Chondrocyte (in vitro differentiated cells): ENCODE measurements around the gene RTP5. TPM values are rescaled to one million over a fixed set of nuclear protein-coding genes. Genes with fewer than 3 reads are reported as not detected.
A peak's percentile ranks its signal among the peaks of the same experiment; 100 is the strongest.

Experiments
- DNase-seq: peaks from one replicate; pipeline ENCODE4 v3.0.0; 2021; ENCODE audit warnings: mixed read lengths, low spot score
- H3K27ac Mint-ChIP-seq: one replicate; pipeline ENCODE4 v1.8.0; 2021; ENCODE audit warnings: mild to moderate bottlenecking, moderate library complexity, mixed read lengths; ENCODE audit not compliant: unreplicated experiment
- H3K27me3 Mint-ChIP-seq: 2 replicates; pipeline ENCODE4 v1.8.0; 2021; ENCODE audit warnings: low read depth, mixed read lengths
- H3K36me3 Mint-ChIP-seq: 2 replicates; pipeline ENCODE4 v1.8.0; 2021; ENCODE audit warnings: low read depth, mixed read lengths
- H3K4me1 Mint-ChIP-seq: 2 replicates; pipeline ENCODE4 v1.8.0; 2021; ENCODE audit warnings: low read depth, mild to moderate bottlenecking, mixed read lengths
- H3K4me3 Mint-ChIP-seq: one replicate; pipeline ENCODE4 v1.8.0; 2021; ENCODE audit warnings: mild to moderate bottlenecking, moderate library complexity, mixed read lengths; ENCODE audit not compliant: unreplicated experiment
- H3K9me3 Mint-ChIP-seq: 2 replicates; pipeline ENCODE4 v1.8.0; 2021; ENCODE audit warnings: low read depth, mixed read lengths
- total RNA-seq: library from RNA; stranded (reverse); gene quantifications from 3 replicates; pipeline ENCODE4 v1.2.1, GENCODE V29; 2021
- TF ChIP-seq, protein P1 (sequence below): fragments of 200-600 bp; sonication (generic); IDR thresholded peaks from 2 replicates; pipeline ENCODE4 v1.5.0; 2021; ENCODE audit warnings: antibody characterized with exemption, mild to moderate bottlenecking, moderate library complexity

The RTP5 gene
- total RNA-seq, 1 donor from 2014 or later, result not detected

DNA sequence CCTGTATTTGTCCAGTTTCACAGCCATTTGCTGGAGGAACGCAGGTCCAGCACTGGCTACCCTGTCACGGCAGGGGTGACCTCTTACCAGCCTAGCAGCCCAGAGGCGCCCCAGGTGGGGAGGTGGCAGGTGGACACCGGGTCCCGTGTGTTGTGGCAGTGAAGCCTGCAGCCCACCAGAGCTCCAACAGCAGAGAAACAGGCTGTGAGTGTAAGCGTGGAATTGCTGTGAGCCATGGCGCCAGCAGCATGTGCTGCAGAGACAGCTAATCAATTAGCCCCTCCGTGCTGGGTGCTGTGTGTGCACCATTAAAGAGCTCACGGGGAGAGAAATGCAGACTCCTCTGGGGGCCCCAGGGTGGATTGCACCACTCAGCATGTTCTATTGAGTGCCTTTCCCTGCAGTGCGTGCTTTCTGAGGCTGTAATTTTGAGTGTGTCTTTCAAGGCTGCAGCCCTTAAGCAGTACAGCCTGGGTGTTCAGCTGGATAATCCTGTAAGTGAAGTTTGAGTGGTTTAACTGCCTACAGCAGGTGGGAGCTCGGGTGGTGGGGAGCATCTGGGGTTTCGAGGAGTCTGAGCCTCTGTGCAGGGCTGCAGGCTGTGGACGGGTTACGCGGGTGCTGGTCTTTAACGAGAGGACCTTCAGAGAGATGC, 15.9 kb downstream of the RTP5 start:
- no peak overlapping the region for H3K27ac Mint-ChIP-seq
- peaks cover 5% of the 10 kb centered on the region for H3K9me3 Mint-ChIP-seq
- H3K4me1 Mint-ChIP-seq, result peaks cover 22% of the 10 kb centered on the region
- H3K27me3 Mint-ChIP-seq, result peaks cover 4% of the 10 kb centered on the region
- H3K36me3 Mint-ChIP-seq, result no peaks in the 10 kb centered on the region
- DNase-seq, result peak; percentile 85
- TF ChIP-seq, protein P1, sequence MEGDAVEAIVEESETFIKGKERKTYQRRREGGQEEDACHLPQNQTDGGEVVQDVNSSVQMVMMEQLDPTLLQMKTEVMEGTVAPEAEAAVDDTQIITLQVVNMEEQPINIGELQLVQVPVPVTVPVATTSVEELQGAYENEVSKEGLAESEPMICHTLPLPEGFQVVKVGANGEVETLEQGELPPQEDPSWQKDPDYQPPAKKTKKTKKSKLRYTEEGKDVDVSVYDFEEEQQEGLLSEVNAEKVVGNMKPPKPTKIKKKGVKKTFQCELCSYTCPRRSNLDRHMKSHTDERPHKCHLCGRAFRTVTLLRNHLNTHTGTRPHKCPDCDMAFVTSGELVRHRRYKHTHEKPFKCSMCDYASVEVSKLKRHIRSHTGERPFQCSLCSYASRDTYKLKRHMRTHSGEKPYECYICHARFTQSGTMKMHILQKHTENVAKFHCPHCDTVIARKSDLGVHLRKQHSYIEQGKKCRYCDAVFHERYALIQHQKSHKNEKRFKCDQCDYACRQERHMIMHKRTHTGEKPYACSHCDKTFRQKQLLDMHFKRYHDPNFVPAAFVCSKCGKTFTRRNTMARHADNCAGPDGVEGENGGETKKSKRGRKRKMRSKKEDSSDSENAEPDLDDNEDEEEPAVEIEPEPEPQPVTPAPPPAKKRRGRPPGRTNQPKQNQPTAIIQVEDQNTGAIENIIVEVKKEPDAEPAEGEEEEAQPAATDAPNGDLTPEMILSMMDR, result no peak
- no peak overlapping the region for H3K4me3 Mint-ChIP-seq

DNA sequence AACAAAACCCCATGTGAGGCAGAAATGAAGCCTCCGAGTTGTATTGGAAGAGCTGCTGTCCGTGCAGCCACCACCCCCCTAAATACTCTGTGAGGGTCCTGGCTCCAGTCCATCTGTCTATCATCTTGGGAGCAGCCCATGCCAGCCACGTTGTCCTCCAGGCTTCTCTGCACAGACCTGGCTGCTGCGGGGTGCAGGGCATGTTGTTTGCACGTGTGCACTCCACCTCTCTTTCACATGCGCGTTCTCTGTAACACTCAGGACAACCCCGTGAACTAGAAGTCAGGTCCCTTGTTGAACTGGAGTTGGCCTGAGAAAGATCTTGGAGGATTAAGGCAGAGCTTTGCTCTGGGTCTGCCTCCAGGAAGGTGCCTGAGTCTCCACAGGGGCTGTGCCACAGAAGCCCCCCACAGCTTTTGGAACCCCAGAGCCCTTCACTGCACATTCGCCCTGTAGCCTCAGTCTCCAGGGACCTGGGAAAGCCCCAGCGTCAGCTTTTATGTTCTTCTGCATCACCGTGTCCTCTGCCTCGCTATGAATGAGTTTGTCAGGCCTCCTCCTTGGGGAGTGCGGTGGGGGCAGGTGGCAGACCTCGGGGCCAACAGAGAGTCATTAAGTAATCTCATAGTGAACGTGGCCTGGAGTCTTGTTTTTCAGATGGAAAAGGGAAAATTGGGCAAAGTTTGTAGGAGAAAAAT, 16.6 kb downstream of the RTP5 start:
- Mint-ChIP-seq H3K4me1 (peaks cover 19% of the 10 kb centered on the region), H3K27me3 (peaks cover 4% of the 10 kb centered on the region), H3K4me3 (no peak overlapping the region), H3K36me3 (no peaks in the 10 kb centered on the region), H3K27ac (no peak overlapping the region), H3K9me3 (peaks cover 5% of the 10 kb centered on the region)
- DNase-seq, result no peak
- TF ChIP-seq, protein P1, result no peak

DNA sequence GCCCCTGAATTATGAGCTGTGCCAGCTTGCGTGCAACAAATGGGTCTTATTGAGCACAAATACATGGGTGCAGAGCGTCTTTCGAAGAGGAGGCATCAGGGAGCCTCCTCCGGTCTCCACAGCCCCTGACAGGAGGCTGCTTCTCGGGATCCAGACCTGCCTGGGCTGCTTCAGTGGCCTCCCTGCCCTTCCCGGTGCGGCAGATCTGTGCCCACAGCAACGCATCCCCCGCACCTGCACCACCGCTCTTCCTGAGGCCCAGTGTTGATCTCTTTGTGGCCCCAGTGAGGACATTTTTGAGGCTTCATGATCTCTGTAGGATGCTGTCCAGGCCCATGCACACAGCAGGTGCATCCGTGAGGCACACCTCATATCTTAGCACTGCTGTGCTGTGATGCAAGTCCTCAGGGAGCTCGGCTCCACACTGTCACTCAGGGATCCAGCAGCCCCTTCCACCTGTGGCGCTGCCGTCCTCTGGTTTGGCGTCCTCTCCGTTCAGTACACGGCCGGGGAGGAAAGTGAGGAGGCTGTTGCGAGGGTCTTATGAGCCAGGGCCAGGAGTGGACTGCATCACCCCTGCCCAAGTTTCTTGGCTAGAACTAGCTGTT, 17.4 kb downstream of the RTP5 start:
- Mint-ChIP-seq H3K36me3 (no peaks in the 10 kb centered on the region), H3K27ac (no peak overlapping the region), H3K9me3 (peaks cover 5% of the 10 kb centered on the region), H3K27me3 (peaks cover 4% of the 10 kb centered on the region), H3K4me3 (no peak overlapping the region), H3K4me1 (peaks cover 15% of the 10 kb centered on the region)
- TF ChIP-seq, protein P1, result no peak
- no peak for DNase-seq

DNA sequence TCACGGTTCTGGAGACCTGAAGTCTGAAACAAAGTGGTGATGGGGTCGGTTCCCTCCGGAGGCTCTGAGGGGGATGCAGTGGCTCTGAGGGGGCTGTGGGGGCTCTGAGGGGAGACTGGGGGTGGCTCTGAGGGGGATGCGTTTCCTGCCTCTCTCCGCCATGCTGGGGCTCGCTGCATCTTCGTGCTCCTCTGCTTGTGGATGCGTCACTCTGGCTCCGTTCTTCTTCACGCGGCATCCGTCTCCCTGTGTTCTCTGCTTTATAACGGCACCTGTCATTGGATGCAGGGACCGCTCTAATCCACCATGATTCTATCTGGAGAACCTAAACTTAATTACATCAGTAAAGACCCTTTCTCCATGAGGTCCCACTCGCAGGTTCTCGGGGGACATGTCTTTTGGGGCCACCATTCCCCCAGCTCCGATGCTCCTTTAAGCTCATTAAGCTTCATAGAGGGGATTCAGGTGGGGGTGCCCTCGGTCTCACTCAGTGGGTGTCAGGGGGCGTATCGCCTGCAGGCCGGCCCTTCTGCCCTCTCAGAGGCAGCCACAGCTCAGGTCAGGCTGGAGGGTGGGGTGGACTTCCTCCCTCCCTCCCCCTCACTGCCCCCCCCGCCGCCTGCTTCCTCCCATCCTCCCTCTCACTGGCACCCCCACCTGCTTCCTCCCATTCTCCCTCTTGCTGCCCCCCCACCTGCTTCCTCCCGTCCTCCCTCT, 18.4 kb downstream of the RTP5 start:
- H3K36me3 Mint-ChIP-seq, result no peaks in the 10 kb centered on the region
- H3K9me3 Mint-ChIP-seq, result peaks cover 5% of the 10 kb centered on the region
- peaks cover 5% of the 10 kb centered on the region for H3K4me1 Mint-ChIP-seq
- H3K4me3 Mint-ChIP-seq, result no peak overlapping the region
- TF ChIP-seq, protein P1, result no peak
- peaks cover 5% of the 10 kb centered on the region for H3K27me3 Mint-ChIP-seq
- DNase-seq, result no peak
- H3K27ac Mint-ChIP-seq, result no peak overlapping the region

DNA sequence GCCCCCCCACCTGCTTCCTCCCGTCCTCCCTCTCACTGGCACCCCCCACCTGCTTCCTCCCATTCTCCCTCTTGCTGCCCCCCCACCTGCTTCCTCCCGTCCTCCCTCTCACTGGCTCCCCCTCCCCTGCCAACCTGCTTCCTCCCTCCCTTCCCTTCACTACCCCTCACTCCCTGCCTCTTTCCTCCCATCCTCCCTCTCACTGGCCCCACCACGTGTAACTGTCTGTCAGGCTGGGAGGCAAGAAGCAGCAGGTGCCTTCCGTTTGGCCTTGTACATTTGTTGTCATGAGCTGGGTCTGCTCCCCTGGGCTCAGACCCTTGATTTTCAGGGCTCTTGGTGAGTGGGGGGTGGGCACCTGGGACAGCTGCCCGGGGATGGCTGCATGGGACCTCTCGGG, 19.1 kb downstream of the RTP5 start:
- Mint-ChIP-seq H3K27ac (no peak overlapping the region), H3K9me3 (peaks cover 5% of the 10 kb centered on the region), H3K4me3 (no peak overlapping the region), H3K4me1 (no peaks in the 10 kb centered on the region), H3K36me3 (no peaks in the 10 kb centered on the region), H3K27me3 (peaks cover 5% of the 10 kb centered on the region)
- TF ChIP-seq, protein P1, result no peak
- no peak for DNase-seq
